NCI-H524 (cell line): ENCODE data around the gene SLC16A10.
"Not testable (repeated sequence)": the region's sequence is repeated elsewhere in the genome, so short reads cannot be mapped to it uniquely, and the experiment has no call there.

Experiments
- DNase-seq, 2 experiments: peaks; one replicate each; lab custom pipeline; 2025; lab: John Stamatoyannopoulos, UW

SLC16A10 gene

GRCh38 chr6:111087106-111087835, at the start of gene SLC16A10:
Gene SLC16A10 (plus strand): TSS chr6:111087503. CDS start chr6:111087753, 250 bp downstream.
- peak; percentile 90 to 94 for DNase-seq

GRCh38 chr6:111038534-111039252, 48.6 kb upstream of the SLC16A10 start:
- DNase-seq = no peak

- DNase-seq = no peak
These were observed 45.4 kb upstream of the SLC16A10 start for GRCh38 chr6:111041917-111042316.

GRCh38 chr6:111047244-111047643, 40.1 kb upstream of the SLC16A10 start:
- no peak for DNase-seq

- no peak for DNase-seq
These were observed 36.9 kb upstream of the SLC16A10 start for GRCh38 chr6:111050261-111051023.

GRCh38 chr6:111052171-111052570, 35.1 kb upstream of the SLC16A10 start:
- no peak for DNase-seq

GRCh38 chr6:111057074-111057752, 30.1 kb upstream of the SLC16A10 start:
- peak; percentile 33 to 57 for DNase-seq

- DNase-seq = no peak
These were observed 25.8 kb upstream of the SLC16A10 start for GRCh38 chr6:111061508-111061907.

GRCh38 chr6:111061985-111062384, 25.3 kb upstream of the SLC16A10 start:
- DNase-seq = not testable (repeated sequence)

GRCh38 chr6:111062860-111063259, 24.4 kb upstream of the SLC16A10 start:
- not testable (repeated sequence) for DNase-seq

GRCh38 chr6:111068109-111068865, 19.0 kb upstream of the SLC16A10 start:
- DNase-seq = no peak

GRCh38 chr6:111068866-111069234, 18.5 kb upstream of the SLC16A10 start:
- DNase-seq = no peak

GRCh38 chr6:111069382-111070104, 17.8 kb upstream of the SLC16A10 start:
- no peak for DNase-seq

- DNase-seq = no peak
These were observed 16.9 kb upstream of the SLC16A10 start for GRCh38 chr6:111070105-111071005.

- no peak for DNase-seq
These were observed 14.4 kb upstream of the SLC16A10 start for GRCh38 chr6:111072801-111073360.

GRCh38 chr6:111074311-111074710, 13.0 kb upstream of the SLC16A10 start:
- DNase-seq = no peak

GRCh38 chr6:111076024-111076695, 11.1 kb upstream of the SLC16A10 start:
- DNase-seq = no peak

- DNase-seq = no peak
These were observed 6.6 kb upstream of the SLC16A10 start for GRCh38 chr6:111080698-111081097.

- DNase-seq = no peak
These were observed 618 bp upstream of the SLC16A10 start for GRCh38 chr6:111086685-111087084.
